D721Med (cell line): ENCODE data around the gene GUCA1A.
"Not testable (repeated sequence)": the region's sequence is repeated elsewhere in the genome, so short reads cannot be mapped to it uniquely, and the experiment has no call there.

Experiments used
- DNase-seq: peaks from one replicate; pipeline ENCODE4 v3.0.0; 2011; ENCODE audit warnings: low spot score; ENCODE audit not compliant: insufficient read length
- FAIRE-seq: peaks from 2 replicates; lab custom pipeline; 2011; peaks lifted over from hg19 to GRCh38; lab: Jason Lieb, UNC
- CTCF ChIP-seq: IDR thresholded peaks from 2 replicates; pipeline ENCODE4 v1.5.1; 2012; ENCODE audit warnings: mild to moderate bottlenecking, control low read depth; ENCODE audit not compliant: insufficient read depth; ENCODE audit errors: missing control alignments

GUCA1A gene

GRCh38 chr6:42188406-42188805, 15.2 kb downstream of the GUCA1A start:
- DNase-seq (no peak), FAIRE-seq (no peak)
- no peak for TF ChIP-seq CTCF

- DNase-seq (no peak), FAIRE-seq (no peak)
- no peak for TF ChIP-seq CTCF
Observed at GRCh38 chr6:42190554-42191183, 17.5 kb downstream of the GUCA1A start.

GRCh38 chr6:42192385-42192784, 19.2 kb downstream of the GUCA1A start:
- FAIRE-seq, DNase-seq: not testable (repeated sequence)

- no peak for TF ChIP-seq CTCF
- DNase-seq: no peak
- FAIRE-seq: no peak
Observed at GRCh38 chr6:42193491-42193894, 20.3 kb downstream of the GUCA1A start.

GRCh38 chr6:42194056-42194455, 20.9 kb downstream of the GUCA1A start:
- no peak for TF ChIP-seq CTCF
- no peak for FAIRE-seq
- DNase-seq: no peak

- DNase-seq (no peak), FAIRE-seq (no peak)
- TF ChIP-seq CTCF: no peak
Observed at GRCh38 chr6:42195415-42195814, 22.3 kb downstream of the GUCA1A start.

GRCh38 chr6:42197555-42198362, 24.6 kb downstream of the GUCA1A start:
- peak; percentile 55 for DNase-seq
- TF ChIP-seq CTCF: no peak
- peak; percentile 97 for FAIRE-seq
